Adrenal gland (tissue), 12 donors: ENCODE results near the gene CENPP. TPM values are rescaled to one million over a fixed set of nuclear protein-coding genes. Genes with fewer than 3 reads are reported as not detected.
A peak's percentile ranks its signal among the peaks of the same experiment; 100 is the strongest.
"Not testable (repeated sequence)": the region's sequence is repeated elsewhere in the genome, so short reads cannot be mapped to it uniquely, and the experiment has no call there.

Source experiments
- DNase-seq, 7 donors: peaks; one replicate each; pipeline ENCODE4 v3.0.0-alpha.2; 2019 to 2020
- H3K27ac ChIP-seq, 5 donors: fragments of 200-600 bp; sonication (generic) in 4 of 5; 1 replicate in 3 of 5; 2 replicates in 2 of 5; pipeline versions ENCODE4 v1.5.1 to v1.8.0; 2016 to 2020; ENCODE audit warnings: mild to moderate bottlenecking in 1 of 5
- H3K27me3 ChIP-seq: fragments of 200-600 bp; 2 replicates; pipeline ENCODE4 v1.8.0; 2021
- H3K36me3 ChIP-seq, 2 donors: fragments of 200-600 bp; replicated peaks in 1 of 2; 1 replicate in 1 of 2; 2 replicates in 1 of 2; pipeline versions ENCODE4 v1.5.1 to v1.8.0; 2018 to 2022
- H3K4me1 ChIP-seq, 2 donors: fragments of 200-600 bp; replicated peaks in 1 of 2; 1 replicate in 1 of 2; 2 replicates in 1 of 2; pipeline versions ENCODE4 v1.5.1 to v1.8.0; 2018 to 2021
- H3K4me3 ChIP-seq, 4 donors: fragments of 200-600 bp; sonication (generic) in 3 of 4; one replicate each; pipeline ENCODE4 v1.5.1; 2016 to 2018
- H3K9me3 ChIP-seq, 3 donors: fragments of 200-600 bp; sonication (generic) in 1 of 3; replicated peaks in 1 of 3; 1 replicate in 2 of 3; 2 replicates in 1 of 3; pipeline versions ENCODE4 v1.5.1 to v1.8.0; 2016 to 2021
- POLR2A ChIP-seq, 2 donors: fragments of 450-650 bp; IDR thresholded peaks; one replicate each; pipeline ENCODE4 v1.6.1; 2017; ENCODE audit warnings: antibody characterized with exemption in 2 of 2, mild to moderate bottlenecking in 2 of 2, moderate library complexity in 1 of 2
- WGBS, 4 donors: extraction: QIAGEN DNeasy Blood & Tissue Kit in 2 of 4; methylation state at CpG; one replicate each; pipeline versions ENCODE4 v1.1.5 to v1.1.7; 2013 to 2017; 5-methylcytosine and 5-hydroxymethylcytosine counted together
- intact Hi-C, 2 donors: fragments of 100-400 bp; cut with DNase I; formaldehyde crosslinking; loops; one replicate each; pipeline versions ENCODE4 v1.14.1 to v1.15.0; 2022 to 2023
- polyA plus RNA-seq, 3 donors: library from polyadenylated mRNA; stranded (reverse); fragments of 200-250 nt in 2 of 3; fragments of 350-450 nt in 1 of 3; fragmentation: Illumina TruSeq in 1 of 3; extraction: RNeasy Lipid Tissue Mini Kit (QIAGEN cat#74804) in 1 of 3; gene quantifications; one replicate each; pipeline ENCODE4 v1.2.3, GENCODE V29; 2013 to 2014
- total RNA-seq, 9 donors: library from RNA; depleted of rRNA in 4 of 9; stranded (reverse); fragments of >200 nt in 4 of 9; fragments of 120-200 nt in 1 of 9; fragmentation: NEBNext Ultra II Directional in 1 of 9; extraction: Animal tissue kit (Norgen Biotek cat#: 25700) in 1 of 9; gene quantifications; one replicate each; pipeline versions ENCODE4 v1.1.0 to v1.2.4, GENCODE V29; 2013 to 2023
- TF ChIP-seq, protein P1 (sequence below), 6 experiments: fragments of 450-650 bp in 4 of 6; fragments of 200-600 bp in 2 of 6; sonication (generic) in 1 of 6; IDR thresholded peaks; 1 replicate in 5 of 6; 2 replicates in 1 of 6; pipeline versions ENCODE4 v1.5.1 to v1.8.0; 2016 to 2021; ENCODE audit warnings: antibody characterized with exemption in 6 of 6, mild to moderate bottlenecking in 2 of 6, moderate library complexity in 1 of 6
- donor health status: healthy with polysubstance abuse.
- donor health status: Bipolar disorder and iron deficiency.
- donor health status: DM: yes; HTN: yes; CAD: no.
- donor health status: DM: no; HTN: no; CAD: no.
- donor health status: DM: no; HTN: no; CAD: no.
- donor health status: DM: yes; HTN: yes; CAD: no.

Gene CENPP
- total and polyA plus RNA-seq, 12 donors: 1.1 to 14.0 (median 3.1) TPM

DNA sequence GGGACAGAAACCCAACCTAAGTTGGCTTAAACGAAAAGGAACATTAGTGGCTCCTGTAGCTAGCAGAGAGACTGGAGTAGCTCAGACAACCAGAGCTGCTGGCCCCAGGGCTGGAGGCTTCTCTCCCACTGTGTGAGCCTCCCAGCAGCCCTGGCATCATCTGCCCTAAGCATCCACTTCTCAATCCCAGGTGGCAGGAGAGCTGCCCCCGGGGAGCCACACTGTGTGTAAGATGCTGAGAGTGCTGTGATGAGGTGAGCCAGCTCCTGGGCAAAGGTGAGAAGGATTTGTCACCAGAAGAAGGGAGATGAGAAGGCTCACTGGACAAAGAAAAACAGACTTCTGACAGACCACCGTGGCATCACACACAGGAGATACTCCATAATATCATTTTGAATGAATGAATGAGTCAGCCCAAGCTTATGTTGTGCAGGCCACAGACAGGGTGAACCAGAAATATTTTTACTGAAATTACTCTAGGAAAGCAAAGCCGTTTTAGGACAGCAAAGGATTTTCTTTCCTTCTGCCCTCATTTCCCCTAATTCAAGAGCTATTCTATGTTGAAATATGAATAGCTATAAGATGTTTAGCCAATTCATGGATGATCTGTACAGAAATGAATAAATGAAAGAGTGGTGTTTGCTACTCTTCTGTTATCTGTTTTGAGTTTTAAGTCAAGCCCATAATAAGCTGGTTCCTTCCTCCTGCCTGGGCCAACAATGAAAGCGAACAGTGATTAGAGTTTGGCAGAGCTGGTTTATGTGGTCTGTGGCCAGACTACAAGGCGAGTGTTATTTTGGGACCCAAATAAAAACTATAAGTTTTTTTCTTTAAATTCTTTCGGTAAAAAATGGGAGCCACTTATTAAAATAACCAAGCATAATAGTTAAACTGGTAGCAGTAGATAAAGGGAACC lies 267.5 kb downstream of the CENPP start:
- H3K4me1 ChIP-seq: no peaks in the 10 kb centered on the region
- intact Hi-C loops: no loop called here
- no peaks in the 10 kb centered on the region for H3K36me3 ChIP-seq
- 63 to 80% (median 73%) methylated on average over 7 of the region's 7 CpGs for WGBS, 4 donors
- no peak overlapping the region for H3K4me3 ChIP-seq
- DNase-seq: no peak
- H3K27me3 ChIP-seq: no peaks in the 10 kb centered on the region
- H3K27ac ChIP-seq: no peak overlapping the region
- no peak for TF ChIP-seq POLR2A (IDR thresholded peaks at IDR 0.05)
- TF ChIP-seq, protein P1, sequence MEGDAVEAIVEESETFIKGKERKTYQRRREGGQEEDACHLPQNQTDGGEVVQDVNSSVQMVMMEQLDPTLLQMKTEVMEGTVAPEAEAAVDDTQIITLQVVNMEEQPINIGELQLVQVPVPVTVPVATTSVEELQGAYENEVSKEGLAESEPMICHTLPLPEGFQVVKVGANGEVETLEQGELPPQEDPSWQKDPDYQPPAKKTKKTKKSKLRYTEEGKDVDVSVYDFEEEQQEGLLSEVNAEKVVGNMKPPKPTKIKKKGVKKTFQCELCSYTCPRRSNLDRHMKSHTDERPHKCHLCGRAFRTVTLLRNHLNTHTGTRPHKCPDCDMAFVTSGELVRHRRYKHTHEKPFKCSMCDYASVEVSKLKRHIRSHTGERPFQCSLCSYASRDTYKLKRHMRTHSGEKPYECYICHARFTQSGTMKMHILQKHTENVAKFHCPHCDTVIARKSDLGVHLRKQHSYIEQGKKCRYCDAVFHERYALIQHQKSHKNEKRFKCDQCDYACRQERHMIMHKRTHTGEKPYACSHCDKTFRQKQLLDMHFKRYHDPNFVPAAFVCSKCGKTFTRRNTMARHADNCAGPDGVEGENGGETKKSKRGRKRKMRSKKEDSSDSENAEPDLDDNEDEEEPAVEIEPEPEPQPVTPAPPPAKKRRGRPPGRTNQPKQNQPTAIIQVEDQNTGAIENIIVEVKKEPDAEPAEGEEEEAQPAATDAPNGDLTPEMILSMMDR (IDR thresholded peaks at IDR 0.05): no peak
- H3K9me3 ChIP-seq: no peaks in the 10 kb centered on the region

DNA sequence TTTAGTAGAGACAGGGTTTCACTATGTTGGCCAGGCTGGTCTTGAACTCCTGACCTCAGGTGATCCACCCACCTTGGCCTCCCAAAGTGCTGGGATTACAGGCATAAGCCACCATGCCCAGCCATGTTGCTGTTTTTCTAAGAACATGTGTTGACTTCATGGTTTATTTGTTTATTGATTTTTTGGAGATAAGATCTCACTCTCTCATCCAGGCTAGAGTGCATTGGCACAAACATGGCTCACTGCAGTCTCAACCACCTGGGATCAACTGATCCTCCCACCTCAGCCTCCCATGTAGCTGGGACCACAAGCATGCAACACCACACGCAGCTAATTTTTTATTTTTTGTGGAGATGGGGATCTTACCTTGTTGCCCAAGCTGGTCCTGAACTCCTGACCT lies 269.3 kb downstream of the CENPP start:
- H3K27ac ChIP-seq, DNase-seq, intact Hi-C loops, H3K4me1 ChIP-seq, H3K27me3 ChIP-seq, H3K36me3 ChIP-seq, H3K9me3 ChIP-seq, H3K4me3 ChIP-seq: not testable (repeated sequence)
- 89 to 100% (median 94%) methylated on average over 1 of the region's 1 CpG for WGBS, 4 donors

DNA sequence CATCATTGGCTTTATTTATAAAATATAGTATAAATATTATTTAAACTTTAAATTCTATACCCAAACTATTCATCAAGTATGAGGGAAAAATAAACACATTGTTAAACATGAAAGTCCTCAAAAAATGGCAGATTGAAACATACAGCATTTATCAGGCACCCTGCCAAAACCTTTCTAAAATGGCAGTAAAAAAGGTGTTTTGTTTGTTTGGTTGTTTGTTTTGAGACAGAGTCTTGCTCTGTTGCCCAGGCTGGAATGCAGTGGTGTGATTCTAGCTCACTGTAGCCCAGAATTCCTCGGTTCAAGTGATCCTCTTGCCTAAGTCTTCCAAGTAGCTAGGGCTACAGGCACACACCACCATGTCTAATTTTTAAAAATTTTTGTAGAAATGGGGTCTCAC lies 270.2 kb downstream of the CENPP start:
- Histone ChIP-seq H3K4me3 (no peak overlapping the region), H3K36me3 (no peaks in the 10 kb centered on the region), H3K4me1 (peaks cover 0 to 3% of the 10 kb centered on the region in 2 donors), H3K27me3 (no peaks in the 10 kb centered on the region), H3K9me3 (no peaks in the 10 kb centered on the region), H3K27ac (no peak overlapping the region)
- no peak for TF ChIP-seq POLR2A (IDR thresholded peaks at IDR 0.05)
- TF ChIP-seq, protein P1 (IDR thresholded peaks at IDR 0.05): no peak
- WGBS, 4 donors: 90 to 100% (median 93%) methylated on average over 1 of the region's 1 CpG
- intact Hi-C loops: no loop called here
- DNase-seq: no peak

DNA sequence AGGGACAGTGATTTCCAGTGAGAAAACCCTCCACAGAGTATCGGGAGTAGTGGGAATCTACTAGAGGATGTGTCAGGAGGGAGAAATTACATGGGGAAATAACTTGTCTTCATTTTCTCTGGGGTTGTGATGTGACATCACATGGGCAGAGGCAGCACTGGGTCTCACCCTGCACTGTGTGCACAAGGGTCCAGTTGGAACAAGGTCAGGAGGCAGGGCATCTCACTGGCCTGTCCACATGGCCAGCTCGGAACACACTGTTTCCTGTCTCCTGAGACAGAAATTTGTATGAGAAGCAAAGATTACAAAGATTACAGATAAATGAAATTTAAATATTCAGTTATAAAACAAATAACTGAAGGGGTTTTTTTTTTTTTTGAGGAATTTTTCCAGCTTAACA lies 272.6 kb downstream of the CENPP start:
- Histone ChIP-seq H3K36me3 (no peaks in the 10 kb centered on the region), H3K9me3 (no peaks in the 10 kb centered on the region), H3K27me3 (no peaks in the 10 kb centered on the region), H3K4me1 (peaks cover 0 to 3% of the 10 kb centered on the region in 2 donors), H3K4me3 (no peak overlapping the region), H3K27ac (peak overlapping the region in 2 of 5 donors; percentile 59 to 65)
- 60 to 86% (median 74%) methylated on average over 2 of the region's 2 CpGs for WGBS, 4 donors
- intact Hi-C loops: no loop called here
- TF ChIP-seq, protein P1 (IDR thresholded peaks at IDR 0.05): no peak
- no peak for TF ChIP-seq POLR2A (IDR thresholded peaks at IDR 0.05)
- DNase-seq: no peak
